Measurements from ENCODE around the gene SBF1.
"Not testable (repeated sequence)": the region's sequence is repeated elsewhere in the genome, so short reads cannot be mapped to it uniquely, and the experiment has no call there.

The SBF1 gene

GRCh38 chr22:50432877-50433510, 41.8 kb downstream of the SBF1 start:
- 96 to 100% methylated on average over 6 to 10 of the region's 24 CpGs for WGBS, 2 experiments (ENCODE audit: insufficient coverage in 2 of 2)
- H3K4me3 ChIP-seq (ENCODE audit: extremely low read depth, insufficient read depth, low read length, poor library complexity, severe bottlenecking); H3K27ac ChIP-seq (ENCODE audit: low read depth, low read length, severe bottlenecking); H3K9me3 ChIP-seq (ENCODE audit: control insufficient read depth, low read length); H3K4me1 ChIP-seq (ENCODE audit: control insufficient read depth, insufficient read depth, low read length, poor library complexity, severe bottlenecking): not testable (repeated sequence)
- H3K36me3 ChIP-seq (ENCODE audit: control insufficient read depth, insufficient read depth, low read length): peaks cover 71% of the 10 kb centered on the region

- H3K4me1 ChIP-seq (ENCODE audit: control insufficient read depth, insufficient read depth, low read length, poor library complexity, severe bottlenecking): no peaks in the 10 kb centered on the region
- 97% methylated on average over 31 to 33 of the region's 35 CpGs for WGBS, 2 experiments (ENCODE audit: insufficient coverage in 2 of 2)
- peaks cover 71% of the 10 kb centered on the region for H3K36me3 ChIP-seq (ENCODE audit: control insufficient read depth, insufficient read depth, low read length)
- no peak overlapping the region for H3K4me3 ChIP-seq (ENCODE audit: extremely low read depth, insufficient read depth, low read length, poor library complexity, severe bottlenecking)
- no peaks in the 10 kb centered on the region for H3K9me3 ChIP-seq (ENCODE audit: control insufficient read depth, low read length)
- H3K27ac ChIP-seq (ENCODE audit: low read depth, low read length, severe bottlenecking): no peak overlapping the region
Measured at GRCh38 chr22:50432131-50432876, 42.5 kb downstream of the SBF1 start.

- WGBS, 2 experiments (ENCODE audit: insufficient coverage in 2 of 2): 94 to 100% methylated on average over 8 to 11 of the region's 12 CpGs
- H3K4me1 ChIP-seq (ENCODE audit: control insufficient read depth, insufficient read depth, low read length, poor library complexity, severe bottlenecking): no peaks in the 10 kb centered on the region
- H3K4me3 ChIP-seq (ENCODE audit: extremely low read depth, insufficient read depth, low read length, poor library complexity, severe bottlenecking): no peak overlapping the region
- no peaks in the 10 kb centered on the region for H3K9me3 ChIP-seq (ENCODE audit: control insufficient read depth, low read length)
- H3K36me3 ChIP-seq (ENCODE audit: control insufficient read depth, insufficient read depth, low read length): peaks cover 91% of the 10 kb centered on the region
- no peak overlapping the region for H3K27ac ChIP-seq (ENCODE audit: low read depth, low read length, severe bottlenecking)
Measured at GRCh38 chr22:50425179-50425916, 49.5 kb downstream of the SBF1 start.

- H3K9me3 ChIP-seq (ENCODE audit: control insufficient read depth, low read length): no peaks in the 10 kb centered on the region
- no peak overlapping the region for H3K27ac ChIP-seq (ENCODE audit: low read depth, low read length, severe bottlenecking)
- H3K4me3 ChIP-seq (ENCODE audit: extremely low read depth, insufficient read depth, low read length, poor library complexity, severe bottlenecking): no peak overlapping the region
- WGBS, 2 experiments (ENCODE audit: insufficient coverage in 2 of 2): 96 to 98% methylated on average over 14 of the region's 14 CpGs
- H3K4me1 ChIP-seq (ENCODE audit: control insufficient read depth, insufficient read depth, low read length, poor library complexity, severe bottlenecking): no peaks in the 10 kb centered on the region
- H3K36me3 ChIP-seq (ENCODE audit: control insufficient read depth, insufficient read depth, low read length): peaks cover 91% of the 10 kb centered on the region
Measured at GRCh38 chr22:50423956-50424355, 50.9 kb downstream of the SBF1 start.

GRCh38 chr22:50422961-50423815, 51.6 kb downstream of the SBF1 start:
- H3K27ac ChIP-seq (ENCODE audit: low read depth, low read length, severe bottlenecking): no peak overlapping the region
- peaks cover 91% of the 10 kb centered on the region for H3K36me3 ChIP-seq (ENCODE audit: control insufficient read depth, insufficient read depth, low read length)
- no peaks in the 10 kb centered on the region for H3K4me1 ChIP-seq (ENCODE audit: control insufficient read depth, insufficient read depth, low read length, poor library complexity, severe bottlenecking)
- 98% methylated on average over 17 to 20 of the region's 21 CpGs for WGBS, 2 experiments (ENCODE audit: insufficient coverage in 2 of 2)
- H3K4me3 ChIP-seq (ENCODE audit: extremely low read depth, insufficient read depth, low read length, poor library complexity, severe bottlenecking): no peak overlapping the region
- H3K9me3 ChIP-seq (ENCODE audit: control insufficient read depth, low read length): no peaks in the 10 kb centered on the region

- Histone ChIP-seq H3K4me1 (ENCODE audit: control insufficient read depth, insufficient read depth, low read length, poor library complexity, severe bottlenecking) (peaks cover 3% of the 10 kb centered on the region), H3K36me3 (ENCODE audit: control insufficient read depth, insufficient read depth, low read length) (peaks cover 89% of the 10 kb centered on the region), H3K27ac (ENCODE audit: low read depth, low read length, severe bottlenecking) (no peak overlapping the region), H3K9me3 (ENCODE audit: control insufficient read depth, low read length) (no peaks in the 10 kb centered on the region), H3K4me3 (ENCODE audit: extremely low read depth, insufficient read depth, low read length, poor library complexity, severe bottlenecking) (no peak overlapping the region)
- WGBS, 2 experiments (ENCODE audit: insufficient coverage in 2 of 2): 96 to 98% methylated on average over 9 to 12 of the region's 14 CpGs
Measured at GRCh38 chr22:50422046-50422445, 52.8 kb downstream of the SBF1 start.

- H3K36me3 ChIP-seq (ENCODE audit: control insufficient read depth, insufficient read depth, low read length): peaks cover 93% of the 10 kb centered on the region
- H3K9me3 ChIP-seq (ENCODE audit: control insufficient read depth, low read length): no peaks in the 10 kb centered on the region
- no peak overlapping the region for H3K4me3 ChIP-seq (ENCODE audit: extremely low read depth, insufficient read depth, low read length, poor library complexity, severe bottlenecking)
- peaks cover 5% of the 10 kb centered on the region for H3K4me1 ChIP-seq (ENCODE audit: control insufficient read depth, insufficient read depth, low read length, poor library complexity, severe bottlenecking)
- WGBS, 2 experiments (ENCODE audit: insufficient coverage in 2 of 2): 96 to 97% methylated on average over 9 to 10 of the region's 12 CpGs
- no peak overlapping the region for H3K27ac ChIP-seq (ENCODE audit: low read depth, low read length, severe bottlenecking)
Measured at GRCh38 chr22:50420581-50420980, 54.3 kb downstream of the SBF1 start.

GRCh38 chr22:50420015-50420414, 54.8 kb downstream of the SBF1 start:
- Histone ChIP-seq H3K4me3 (ENCODE audit: extremely low read depth, insufficient read depth, low read length, poor library complexity, severe bottlenecking) (no peak overlapping the region), H3K36me3 (ENCODE audit: control insufficient read depth, insufficient read depth, low read length) (peaks cover 93% of the 10 kb centered on the region), H3K27ac (ENCODE audit: low read depth, low read length, severe bottlenecking) (no peak overlapping the region), H3K4me1 (ENCODE audit: control insufficient read depth, insufficient read depth, low read length, poor library complexity, severe bottlenecking) (peaks cover 5% of the 10 kb centered on the region), H3K9me3 (ENCODE audit: control insufficient read depth, low read length) (no peaks in the 10 kb centered on the region)
- 95% methylated on average over 6 to 10 of the region's 10 CpGs for WGBS, 2 experiments (ENCODE audit: insufficient coverage in 2 of 2)

- H3K4me3 ChIP-seq (ENCODE audit: extremely low read depth, insufficient read depth, low read length, poor library complexity, severe bottlenecking): no peak overlapping the region
- peaks cover 5% of the 10 kb centered on the region for H3K4me1 ChIP-seq (ENCODE audit: control insufficient read depth, insufficient read depth, low read length, poor library complexity, severe bottlenecking)
- no peaks in the 10 kb centered on the region for H3K9me3 ChIP-seq (ENCODE audit: control insufficient read depth, low read length)
- peaks cover 93% of the 10 kb centered on the region for H3K36me3 ChIP-seq (ENCODE audit: control insufficient read depth, insufficient read depth, low read length)
- WGBS, 2 experiments (ENCODE audit: insufficient coverage in 2 of 2): 95 to 97% methylated on average over 9 of the region's 9 CpGs
- no peak overlapping the region for H3K27ac ChIP-seq (ENCODE audit: low read depth, low read length, severe bottlenecking)
Measured at GRCh38 chr22:50419116-50419515, 55.7 kb downstream of the SBF1 start.

- H3K36me3 ChIP-seq (ENCODE audit: control insufficient read depth, insufficient read depth, low read length): peaks cover 93% of the 10 kb centered on the region
- H3K27ac ChIP-seq (ENCODE audit: low read depth, low read length, severe bottlenecking): no peak overlapping the region
- no peak overlapping the region for H3K4me3 ChIP-seq (ENCODE audit: extremely low read depth, insufficient read depth, low read length, poor library complexity, severe bottlenecking)
- H3K4me1 ChIP-seq (ENCODE audit: control insufficient read depth, insufficient read depth, low read length, poor library complexity, severe bottlenecking): peaks cover 5% of the 10 kb centered on the region
- H3K9me3 ChIP-seq (ENCODE audit: control insufficient read depth, low read length): no peaks in the 10 kb centered on the region
- whole genome bisulfite sequencing, 2 experiments (ENCODE audit: insufficient coverage in 2 of 2): 97 to 100% methylated on average over 5 of the region's 5 CpGs
Measured at GRCh38 chr22:50418624-50419023, 56.2 kb downstream of the SBF1 start.

Measured in mesodermal cell (in vitro differentiated cells).